HepG2 (cell line): ENCODE results near the gene SART1. TPM values are rescaled to one million over a fixed set of nuclear protein-coding genes. Genes with fewer than 3 reads are reported as not detected.

Experiments
- AKAP8 ChIP-seq: sonication (generic); formaldehyde crosslinking; IDR thresholded peaks from 2 replicates; pipeline ENCODE4 v1.5.1; 2020; ENCODE audit warnings: mild to moderate bottlenecking, missing genetic modification reagents
- GPN1 ChIP-seq: sonication (generic); formaldehyde crosslinking; IDR thresholded peaks from 2 replicates; pipeline ENCODE4 v1.5.1; 2020; ENCODE audit warnings: missing genetic modification reagents, borderline replicate concordance
- JARID2 ChIP-seq: sonication (generic); formaldehyde crosslinking; IDR thresholded peaks from 2 replicates; pipeline ENCODE4 v1.8.1; 2023; ENCODE audit warnings: missing genetic modification reagents, inconsistent platforms; ENCODE audit not compliant: insufficient replicate concordance
- KDM5B ChIP-seq: sonication (generic); formaldehyde crosslinking; IDR thresholded peaks from 2 replicates; pipeline ENCODE4 v1.4.0; 2020; ENCODE audit warnings: missing genetic modification reagents, mild to moderate bottlenecking, borderline replicate concordance
- POLR2G ChIP-seq: fragments of 200-400 bp; formaldehyde crosslinking; IDR thresholded peaks from 2 replicates; pipeline ENCODE4 v1.6.1; 2018; ENCODE audit warnings: mild to moderate bottlenecking, low read depth, low read length, moderate library complexity
- RCOR2 ChIP-seq: IDR thresholded peaks from 2 replicates; pipeline ENCODE4 v1.6.1; 2016; ENCODE audit warnings: missing biosample characterization, missing genetic modification reagents
- ZNF232 ChIP-seq: sonication (generic); formaldehyde crosslinking; IDR thresholded peaks from 2 replicates; pipeline ENCODE4 v1.4.0; 2020; ENCODE audit warnings: missing genetic modification reagents, borderline replicate concordance
- ZNF253 ChIP-seq: sonication (generic); formaldehyde crosslinking; IDR thresholded peaks from 2 replicates; pipeline ENCODE4 v1.8.0; 2022; ENCODE audit warnings: mild to moderate bottlenecking, missing genetic modification reagents, borderline replicate concordance
- ZNF33A ChIP-seq: sonication (generic); formaldehyde crosslinking; IDR thresholded peaks from 2 replicates; pipeline ENCODE4 v1.5.1; 2020; ENCODE audit warnings: missing genetic modification reagents, mild to moderate bottlenecking, moderate library complexity, borderline replicate concordance
- ZNF484 ChIP-seq: sonication (generic); formaldehyde crosslinking; IDR thresholded peaks from 2 replicates; pipeline ENCODE4 v1.5.1; 2020; ENCODE audit warnings: mild to moderate bottlenecking, low read depth, missing genetic modification reagents, borderline replicate concordance
- ZNF569 ChIP-seq: sonication (generic); formaldehyde crosslinking; IDR thresholded peaks from 2 replicates; pipeline ENCODE4 v1.5.0; 2020; ENCODE audit warnings: mild to moderate bottlenecking, missing genetic modification reagents, moderate library complexity, borderline replicate concordance
- ZNF766 ChIP-seq: sonication (generic); formaldehyde crosslinking; IDR thresholded peaks from 2 replicates; pipeline ENCODE4 v1.5.0; 2020; ENCODE audit warnings: missing genetic modification reagents, borderline replicate concordance
- polyA plus RNA-seq, 8 experiments: library from polyadenylated mRNA; depleted of rRNA in 3 of 8; stranded (reverse) in 7 of 8; unstranded in 1 of 8; fragments of >200 nt; fragmentation: Illumina TruSeq in 4 of 8; extraction: Trizol in 4 of 8; gene quantifications; 2 replicates each; pipeline versions ENCODE4 v1.2.1 to v1.2.3, GENCODE V29; 2011 to 2016; ENCODE audit warnings: low read depth in 4 of 8, missing spikeins in 1 of 8, mixed read lengths in 1 of 8; ENCODE audit not compliant: insufficient read depth in 1 of 8
- total RNA-seq, 5 experiments: library from RNA; depleted of rRNA; stranded (reverse); fragments of >200 nt; fragmentation: Illumina TruSeq; extraction: Trizol; gene quantifications; 2 replicates each; pipeline ENCODE4 v1.2.3, GENCODE V29; 2016; ENCODE audit warnings: low read depth in 1 of 5
- TF ChIP-seq, protein P1 (sequence below): sonication (generic); formaldehyde crosslinking; IDR thresholded peaks from 2 replicates; pipeline ENCODE4 v1.4.0; 2020; ENCODE audit warnings: missing genetic modification reagents, borderline replicate concordance
- TF ChIP-seq, protein P2 (sequence below): sonication (generic); formaldehyde crosslinking; IDR thresholded peaks from 2 replicates; pipeline ENCODE4 v1.8.1; 2023; ENCODE audit warnings: mild to moderate bottlenecking, inconsistent platforms, moderate library complexity, missing genetic modification reagents, borderline replicate concordance
- TF ChIP-seq, protein P3 (sequence below): sonication (generic); formaldehyde crosslinking; IDR thresholded peaks from 2 replicates; pipeline ENCODE4 v1.8.1; 2023; ENCODE audit warnings: mild to moderate bottlenecking, missing genetic modification reagents
- TF ChIP-seq, protein P4 (sequence below): sonication (generic); formaldehyde crosslinking; IDR thresholded peaks from 2 replicates; pipeline ENCODE4 v1.9.0; 2021; ENCODE audit warnings: missing genetic modification reagents, borderline replicate concordance

The SART1 gene
- total and polyA plus RNA-seq, 2 of the 13 experiments (the other 11 are each of a cell fraction or from before 2014, with no cell fraction given) = 11.3 to 22.5 TPM

DNA sequence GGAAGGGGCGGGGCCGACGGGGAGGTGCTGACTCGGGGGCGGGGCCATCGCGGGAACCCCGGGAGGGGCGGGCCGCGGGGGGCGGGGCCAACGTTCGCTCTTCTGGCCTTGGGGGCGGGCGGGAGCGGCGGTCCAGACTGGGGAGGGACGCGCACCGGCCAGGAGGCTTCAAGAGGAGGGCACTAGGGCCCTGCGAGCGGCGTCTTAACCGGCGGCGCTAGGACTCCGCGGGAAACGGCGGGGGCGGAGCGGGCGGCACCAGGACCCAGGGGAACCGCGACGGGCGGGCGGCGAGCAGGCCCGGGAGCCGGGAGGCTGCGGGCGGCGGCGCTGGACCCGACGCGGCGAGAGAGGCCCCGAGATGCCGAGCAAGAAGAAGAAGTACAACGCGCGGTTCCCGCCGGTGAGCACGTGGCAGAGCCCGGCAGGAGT is 42.4 kb upstream of the SART1 start, which contains the start of gene DRAP1 (continued):
- TF ChIP-seq ZNF33A (CRISPR knock-in tag) (no peak), JARID2 (CRISPR knock-in tag) (peak; percentile 21), ZNF232 (CRISPR knock-in tag) (peak; percentile 68; the same call in 1 of the 2 replicates), AKAP8 (CRISPR knock-in tag) (no peak), POLR2G (peak; percentile 61), ZNF484 (CRISPR knock-in tag) (no peak), GPN1 (CRISPR knock-in tag) (peak; percentile 60; the same call in 1 of the 2 replicates), ZNF253 (CRISPR knock-in tag) (no peak), ZNF766 (CRISPR knock-in tag) (0 out of 2 replicates have a peak, but pooled peaks have one; percentile 55), ZNF569 (no peak), RCOR2 (no peak), KDM5B (CRISPR knock-in tag) (peak; percentile 62; the same call in 1 of the 2 replicates)
- TF ChIP-seq, protein P1, sequence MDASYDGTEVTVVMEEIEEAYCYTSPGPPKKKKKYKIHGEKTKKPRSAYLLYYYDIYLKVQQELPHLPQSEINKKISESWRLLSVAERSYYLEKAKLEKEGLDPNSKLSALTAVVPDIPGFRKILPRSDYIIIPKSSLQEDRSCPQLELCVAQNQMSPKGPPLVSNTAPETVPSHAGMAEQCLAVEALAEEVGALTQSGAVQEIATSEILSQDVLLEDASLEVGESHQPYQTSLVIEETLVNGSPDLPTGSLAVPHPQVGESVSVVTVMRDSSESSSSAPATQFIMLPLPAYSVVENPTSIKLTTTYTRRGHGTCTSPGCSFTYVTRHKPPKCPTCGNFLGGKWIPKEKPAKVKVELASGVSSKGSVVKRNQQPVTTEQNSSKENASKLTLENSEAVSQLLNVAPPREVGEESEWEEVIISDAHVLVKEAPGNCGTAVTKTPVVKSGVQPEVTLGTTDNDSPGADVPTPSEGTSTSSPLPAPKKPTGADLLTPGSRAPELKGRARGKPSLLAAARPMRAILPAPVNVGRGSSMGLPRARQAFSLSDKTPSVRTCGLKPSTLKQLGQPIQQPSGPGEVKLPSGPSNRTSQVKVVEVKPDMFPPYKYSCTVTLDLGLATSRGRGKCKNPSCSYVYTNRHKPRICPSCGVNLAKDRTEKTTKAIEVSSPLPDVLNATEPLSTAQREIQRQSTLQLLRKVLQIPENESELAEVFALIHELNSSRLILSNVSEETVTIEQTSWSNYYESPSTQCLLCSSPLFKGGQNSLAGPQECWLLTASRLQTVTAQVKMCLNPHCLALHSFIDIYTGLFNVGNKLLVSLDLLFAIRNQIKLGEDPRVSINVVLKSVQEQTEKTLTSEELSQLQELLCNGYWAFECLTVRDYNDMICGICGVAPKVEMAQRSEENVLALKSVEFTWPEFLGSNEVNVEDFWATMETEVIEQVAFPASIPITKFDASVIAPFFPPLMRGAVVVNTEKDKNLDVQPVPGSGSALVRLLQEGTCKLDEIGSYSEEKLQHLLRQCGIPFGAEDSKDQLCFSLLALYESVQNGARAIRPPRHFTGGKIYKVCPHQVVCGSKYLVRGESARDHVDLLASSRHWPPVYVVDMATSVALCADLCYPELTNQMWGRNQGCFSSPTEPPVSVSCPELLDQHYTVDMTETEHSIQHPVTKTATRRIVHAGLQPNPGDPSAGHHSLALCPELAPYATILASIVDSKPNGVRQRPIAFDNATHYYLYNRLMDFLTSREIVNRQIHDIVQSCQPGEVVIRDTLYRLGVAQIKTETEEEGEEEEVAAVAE (CRISPR knock-in tag) = peak; percentile 75; the same call in 1 of the 2 replicates
- TF ChIP-seq, protein P2, sequence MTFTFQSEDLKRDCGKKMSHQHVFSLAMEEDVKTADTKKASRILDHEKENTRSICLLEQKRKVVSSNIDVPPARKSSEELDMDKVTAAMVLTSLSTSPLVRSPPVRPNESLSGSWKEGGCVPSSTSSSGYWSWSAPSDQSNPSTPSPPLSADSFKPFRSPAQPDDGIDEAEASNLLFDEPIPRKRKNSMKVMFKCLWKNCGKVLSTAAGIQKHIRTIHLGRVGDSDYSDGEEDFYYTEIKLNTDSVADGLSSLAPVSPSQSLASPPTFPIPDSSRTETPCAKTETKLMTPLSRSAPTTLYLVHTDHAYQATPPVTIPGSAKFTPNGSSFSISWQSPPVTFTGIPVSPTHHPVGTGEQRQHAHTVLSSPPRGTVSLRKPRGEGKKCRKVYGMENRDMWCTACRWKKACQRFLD (CRISPR knock-in tag) = no peak
- TF ChIP-seq, protein P3, sequence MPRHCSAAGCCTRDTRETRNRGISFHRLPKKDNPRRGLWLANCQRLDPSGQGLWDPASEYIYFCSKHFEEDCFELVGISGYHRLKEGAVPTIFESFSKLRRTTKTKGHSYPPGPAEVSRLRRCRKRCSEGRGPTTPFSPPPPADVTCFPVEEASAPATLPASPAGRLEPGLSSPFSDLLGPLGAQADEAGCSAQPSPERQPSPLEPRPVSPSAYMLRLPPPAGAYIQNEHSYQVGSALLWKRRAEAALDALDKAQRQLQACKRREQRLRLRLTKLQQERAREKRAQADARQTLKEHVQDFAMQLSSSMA (CRISPR knock-in tag) = no peak
- TF ChIP-seq, protein P4, sequence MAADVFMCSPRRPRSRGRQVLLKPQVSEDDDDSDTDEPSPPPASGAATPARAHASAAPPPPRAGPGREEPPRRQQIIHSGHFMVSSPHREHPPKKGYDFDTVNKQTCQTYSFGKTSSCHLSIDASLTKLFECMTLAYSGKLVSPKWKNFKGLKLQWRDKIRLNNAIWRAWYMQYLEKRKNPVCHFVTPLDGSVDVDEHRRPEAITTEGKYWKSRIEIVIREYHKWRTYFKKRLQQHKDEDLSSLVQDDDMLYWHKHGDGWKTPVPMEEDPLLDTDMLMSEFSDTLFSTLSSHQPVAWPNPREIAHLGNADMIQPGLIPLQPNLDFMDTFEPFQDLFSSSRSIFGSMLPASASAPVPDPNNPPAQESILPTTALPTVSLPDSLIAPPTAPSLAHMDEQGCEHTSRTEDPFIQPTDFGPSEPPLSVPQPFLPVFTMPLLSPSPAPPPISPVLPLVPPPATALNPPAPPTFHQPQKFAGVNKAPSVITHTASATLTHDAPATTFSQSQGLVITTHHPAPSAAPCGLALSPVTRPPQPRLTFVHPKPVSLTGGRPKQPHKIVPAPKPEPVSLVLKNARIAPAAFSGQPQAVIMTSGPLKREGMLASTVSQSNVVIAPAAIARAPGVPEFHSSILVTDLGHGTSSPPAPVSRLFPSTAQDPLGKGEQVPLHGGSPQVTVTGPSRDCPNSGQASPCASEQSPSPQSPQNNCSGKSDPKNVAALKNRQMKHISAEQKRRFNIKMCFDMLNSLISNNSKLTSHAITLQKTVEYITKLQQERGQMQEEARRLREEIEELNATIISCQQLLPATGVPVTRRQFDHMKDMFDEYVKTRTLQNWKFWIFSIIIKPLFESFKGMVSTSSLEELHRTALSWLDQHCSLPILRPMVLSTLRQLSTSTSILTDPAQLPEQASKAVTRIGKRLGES (CRISPR knock-in tag) = peak; percentile 42; the same call in 1 of the 2 replicates
